Measurements from ENCODE around the gene MRPL58.

- no peak for TF ChIP-seq POLR2A (IDR thresholded peaks at IDR 0.05)
- no peak for TF ChIP-seq EP300 (IDR thresholded peaks at IDR 0.05)
- TF ChIP-seq CTCF (IDR thresholded peaks at IDR 0.05), result no peak
These were observed 449 bp upstream of the MRPL58 start for GRCh38 chr17:75012096-75012345.
